ENCODE results near the gene LHPP. TPM values are rescaled to one million over a fixed set of nuclear protein-coding genes. Genes with fewer than 3 reads are reported as not detected.

LHPP gene
- total RNA-seq, 1 donor: 20.4 TPM

GRCh38 chr10:124563320-124564040, 101.9 kb downstream of the LHPP start:
- H3K4me3 ChIP-seq (ENCODE audit: low read length): no peak overlapping the region

GRCh38 chr10:124564881-124565280, 103.3 kb downstream of the LHPP start:
- Histone ChIP-seq H3K4me1 (ENCODE audit: insufficient read depth, low read length) (no peaks in the 10 kb centered on the region), H3K4me3 (ENCODE audit: low read length) (no peak overlapping the region), H3K9me3 (ENCODE audit: low read depth, low read length) (no peaks in the 10 kb centered on the region), H3K27me3 (ENCODE audit: insufficient read depth, low read length) (no peaks in the 10 kb centered on the region)

More at GRCh38 chr10:124563320-124564040, 101.9 kb downstream of the LHPP start:
- H3K27me3 ChIP-seq (ENCODE audit: insufficient read depth, low read length): no peaks in the 10 kb centered on the region
- H3K4me1 ChIP-seq (ENCODE audit: insufficient read depth, low read length): no peaks in the 10 kb centered on the region
- no peaks in the 10 kb centered on the region for H3K9me3 ChIP-seq (ENCODE audit: low read depth, low read length)

GRCh38 chr10:124565565-124566221, 104.1 kb downstream of the LHPP start:
- Histone ChIP-seq H3K9me3 (ENCODE audit: low read depth, low read length) (no peaks in the 10 kb centered on the region), H3K4me3 (ENCODE audit: low read length) (no peak overlapping the region), H3K27me3 (ENCODE audit: insufficient read depth, low read length) (no peaks in the 10 kb centered on the region), H3K4me1 (ENCODE audit: insufficient read depth, low read length) (peaks cover 4% of the 10 kb centered on the region)

- Histone ChIP-seq H3K9me3 (ENCODE audit: low read depth, low read length) (no peaks in the 10 kb centered on the region), H3K4me1 (ENCODE audit: insufficient read depth, low read length) (peaks cover 4% of the 10 kb centered on the region), H3K27me3 (ENCODE audit: insufficient read depth, low read length) (no peaks in the 10 kb centered on the region), H3K4me3 (ENCODE audit: low read length) (no peak overlapping the region)
Measured at GRCh38 chr10:124566222-124566888, 104.7 kb downstream of the LHPP start.

GRCh38 chr10:124566981-124567835, 105.6 kb downstream of the LHPP start:
- Histone ChIP-seq H3K27me3 (ENCODE audit: insufficient read depth, low read length) (no peaks in the 10 kb centered on the region), H3K4me1 (ENCODE audit: insufficient read depth, low read length) (peaks cover 4% of the 10 kb centered on the region), H3K9me3 (ENCODE audit: low read depth, low read length) (no peaks in the 10 kb centered on the region), H3K4me3 (ENCODE audit: low read length) (no peak overlapping the region)

GRCh38 chr10:124568339-124568738, 106.7 kb downstream of the LHPP start:
- no peak overlapping the region for H3K4me3 ChIP-seq (ENCODE audit: low read length)
- H3K4me1 ChIP-seq (ENCODE audit: insufficient read depth, low read length): peaks cover 4% of the 10 kb centered on the region
- H3K27me3 ChIP-seq (ENCODE audit: insufficient read depth, low read length): no peaks in the 10 kb centered on the region
- H3K9me3 ChIP-seq (ENCODE audit: low read depth, low read length): no peaks in the 10 kb centered on the region

- no peaks in the 10 kb centered on the region for H3K27me3 ChIP-seq (ENCODE audit: insufficient read depth, low read length)
- no peak overlapping the region for H3K4me3 ChIP-seq (ENCODE audit: low read length)
- peaks cover 4% of the 10 kb centered on the region for H3K4me1 ChIP-seq (ENCODE audit: insufficient read depth, low read length)
- H3K9me3 ChIP-seq (ENCODE audit: low read depth, low read length): no peaks in the 10 kb centered on the region
Measured at GRCh38 chr10:124568848-124569622, 107.4 kb downstream of the LHPP start.

GRCh38 chr10:124569623-124570470, 108.2 kb downstream of the LHPP start:
- H3K4me1 ChIP-seq (ENCODE audit: insufficient read depth, low read length): peaks cover 4% of the 10 kb centered on the region

GRCh38 chr10:124570646-124571045, 109.0 kb downstream of the LHPP start:
- Histone ChIP-seq H3K9me3 (ENCODE audit: low read depth, low read length) (no peaks in the 10 kb centered on the region), H3K4me1 (ENCODE audit: insufficient read depth, low read length) (peaks cover 4% of the 10 kb centered on the region), H3K4me3 (ENCODE audit: low read length) (no peak overlapping the region), H3K27me3 (ENCODE audit: insufficient read depth, low read length) (no peaks in the 10 kb centered on the region)

More at GRCh38 chr10:124569623-124570470, 108.2 kb downstream of the LHPP start:
- Histone ChIP-seq H3K4me3 (ENCODE audit: low read length) (no peak overlapping the region), H3K27me3 (ENCODE audit: insufficient read depth, low read length) (no peaks in the 10 kb centered on the region), H3K9me3 (ENCODE audit: low read depth, low read length) (no peaks in the 10 kb centered on the region)

- Histone ChIP-seq H3K9me3 (ENCODE audit: low read depth, low read length) (no peaks in the 10 kb centered on the region), H3K4me1 (ENCODE audit: insufficient read depth, low read length) (peaks cover 4% of the 10 kb centered on the region), H3K27me3 (ENCODE audit: insufficient read depth, low read length) (no peaks in the 10 kb centered on the region), H3K4me3 (ENCODE audit: low read length) (no peak overlapping the region)
Measured at GRCh38 chr10:124572751-124573150, 111.1 kb downstream of the LHPP start.

GRCh38 chr10:124573726-124574455, 112.3 kb downstream of the LHPP start:
- no peak overlapping the region for H3K4me3 ChIP-seq (ENCODE audit: low read length)
- H3K27me3 ChIP-seq (ENCODE audit: insufficient read depth, low read length): no peaks in the 10 kb centered on the region
- H3K9me3 ChIP-seq (ENCODE audit: low read depth, low read length): no peaks in the 10 kb centered on the region
- H3K4me1 ChIP-seq (ENCODE audit: insufficient read depth, low read length): peaks cover 4% of the 10 kb centered on the region

- Histone ChIP-seq H3K9me3 (ENCODE audit: low read depth, low read length) (no peaks in the 10 kb centered on the region), H3K4me1 (ENCODE audit: insufficient read depth, low read length) (peaks cover 4% of the 10 kb centered on the region), H3K27me3 (ENCODE audit: insufficient read depth, low read length) (no peaks in the 10 kb centered on the region), H3K4me3 (ENCODE audit: low read length) (no peak overlapping the region)
Measured at GRCh38 chr10:124574456-124575070, 112.9 kb downstream of the LHPP start.

Data from mononuclear cell (primary cell).